ENCODE results near the gene KRTAP4-4.
"Not testable (repeated sequence)": the region's sequence is repeated elsewhere in the genome, so short reads cannot be mapped to it uniquely, and the experiment has no call there.

Gene KRTAP4-4

GRCh38 chr17:41118721-41119120 is 41.8 kb downstream of the KRTAP4-4 start:
- TF ChIP-seq CTCF (IDR thresholded peaks at IDR 0.05) (no peak), ZFX (IDR thresholded peaks at IDR 0.05; ENCODE audit: borderline replicate concordance) (no peak)
- no peak overlapping the region for H3K27ac ChIP-seq

GRCh38 chr17:41117846-41118386 is 42.6 kb downstream of the KRTAP4-4 start, which contains the start of gene KRTAP4-11:
Gene KRTAP4-11 (minus strand): TSS chr17:41118373. CDS start chr17:41118315, 58 bp downstream.
- H3K27ac ChIP-seq = not testable (repeated sequence)

- no peak overlapping the region for H3K27ac ChIP-seq
- TF ChIP-seq CTCF (IDR thresholded peaks at IDR 0.05) = no peak
- no peak for TF ChIP-seq ZFX (IDR thresholded peaks at IDR 0.05; ENCODE audit: borderline replicate concordance)
Observed at GRCh38 chr17:41116297-41116696, 44.3 kb downstream of the KRTAP4-4 start.

- TF ChIP-seq CTCF (IDR thresholded peaks at IDR 0.05) (no peak), ZFX (IDR thresholded peaks at IDR 0.05; ENCODE audit: borderline replicate concordance) (no peak)
- H3K27ac ChIP-seq = no peak overlapping the region
Observed at GRCh38 chr17:41111151-41111885, 49.2 kb downstream of the KRTAP4-4 start.

Data from 22Rv1 (cell line).